Measurements from ENCODE around the gene ISG20. TPM values are rescaled to one million over a fixed set of nuclear protein-coding genes. Genes with fewer than 3 reads are reported as not detected.

ISG20 gene
- total and polyA plus RNA-seq, 4 donors, result 1.4 to 7.4 (median 4.0) TPM

GRCh38 chr15:88705769-88706165, 67.0 kb downstream of the ISG20 start:
- H3K9me3 ChIP-seq (ENCODE audit: control insufficient read depth, insufficient read depth, low read length), result no peaks in the 10 kb centered on the region
- WGBS (ENCODE audit: insufficient coverage), result 77% methylated on average over 9 of the region's 11 CpGs
- H3K27me3 ChIP-seq (ENCODE audit: control insufficient read depth, insufficient read depth, low read length), result no peaks in the 10 kb centered on the region
- no peak for DNase-seq (ENCODE audit: low read depth in 4 of 6, low spot score in 6 of 6)
- no peaks in the 10 kb centered on the region for H3K36me3 ChIP-seq (ENCODE audit: control insufficient read depth, insufficient read depth, low read length)
- H3K4me1 ChIP-seq (ENCODE audit: control insufficient read depth, insufficient read depth, low read length), result peaks cover 17% of the 10 kb centered on the region
- peak overlapping the region; percentile 55 for H3K27ac ChIP-seq (ENCODE audit: low read depth, low read length)
- H3K4me3 ChIP-seq (ENCODE audit: low read depth, low read length), result peak overlapping the region; percentile 20

Small RNA genes lying within 50 kb of the gene (small RNA-seq; reads per million reads assigned to genes)
- 4.6 reads per million, percentile 94 among the genes with 10 or more reads in this experiment for gene MIR1179 (ENCODE audit: low replicate concordance)
- gene MIR7-2 (ENCODE audit: low replicate concordance), result 2.6 reads per million, percentile 92 among the genes with 10 or more reads in this experiment

Other genes with a start within 250 kb of the ISG20 start
- 10 to 100 TPM; 15.1 to 28.6 TPM for gene MRPL46, start 171.6 kb upstream of the ISG20 start, total RNA-seq
- gene MRPL46, start 171.6 kb upstream of the ISG20 start, polyA plus RNA-seq (ENCODE audit: insufficient read length in 2 of 2), result 10 to 100 TPM; 29.5 to 29.7 TPM
- gene MRPS11, start 171.3 kb upstream of the ISG20 start, total RNA-seq, result 10 to 100 TPM; 22.5 to 55.0 TPM
- gene MRPS11, start 171.3 kb upstream of the ISG20 start, polyA plus RNA-seq (ENCODE audit: insufficient read length in 2 of 2), result 10 to 100 TPM; 67.7 to 70.7 TPM
- 10 to 100 TPM in 1 of 2 donors, 1 to 10 TPM in 1; 8.8 to 10.2 TPM for gene DET1, start 92.3 kb upstream of the ISG20 start, total RNA-seq
- 1 to 10 TPM; 8.1 to 9.7 TPM for gene DET1, start 92.3 kb upstream of the ISG20 start, polyA plus RNA-seq (ENCODE audit: insufficient read length in 2 of 2)
- 1 to 10 TPM; 7.0 to 7.3 TPM for gene AEN, start 17.7 kb upstream of the ISG20 start, total RNA-seq
- 10 to 100 TPM in 1 of 2 donors, 1 to 10 TPM in 1; 8.3 to 10.1 TPM for gene AEN, start 17.7 kb upstream of the ISG20 start, polyA plus RNA-seq (ENCODE audit: insufficient read length in 2 of 2)
- gene ACAN, start 164.4 kb downstream of the ISG20 start, total RNA-seq, result 10 to 100 TPM; 11.5 to 16.3 TPM
- gene ACAN, start 164.4 kb downstream of the ISG20 start, polyA plus RNA-seq (ENCODE audit: insufficient read length in 2 of 2), result 10 to 100 TPM; 18.5 to 25.5 TPM

Measured in spinal cord (tissue), 10 donors.